Neural cell (in vitro differentiated cells): Measurements from ENCODE around the gene PARVG. TPM values are rescaled to one million over a fixed set of nuclear protein-coding genes. Genes with fewer than 3 reads are reported as not detected.

ENCODE experiments used
- H2AFZ ChIP-seq: fragments of 200-600, 300-800 bp; sonication (generic), shearing (Covaris generic); 2 replicates; pipeline ENCODE4 v1.6.0; 2014; ENCODE audit warnings: low read depth, mild to moderate bottlenecking, antibody characterized with exemption, low read length, moderate library complexity
- H3F3A ChIP-seq: fragments of 200-600 bp; shearing (Covaris generic); 2 replicates; pipeline ENCODE4 v1.6.1; 2016; ENCODE audit warnings: mild to moderate bottlenecking, moderate library complexity, mixed read lengths, antibody characterized with exemption, low read length; ENCODE audit not compliant: insufficient read depth, poor library complexity, severe bottlenecking
- H3K27ac ChIP-seq: fragments of 200-600, 300-800 bp; sonication (generic), shearing (Covaris generic); 2 replicates; pipeline ENCODE4 v1.5.1; 2014; ENCODE audit warnings: mild to moderate bottlenecking, low read length, moderate library complexity
- H3K27me3 ChIP-seq: fragments of 300-800, 200-600 bp; sonication (generic), shearing (Covaris generic); 2 replicates; pipeline ENCODE4 v1.6.0; 2014; ENCODE audit warnings: mild to moderate bottlenecking, low read depth, low read length, moderate library complexity; ENCODE audit not compliant: insufficient read depth
- H3K36me3 ChIP-seq: fragments of 300-800, 200-600 bp; sonication (generic), shearing (Covaris generic); 2 replicates; pipeline ENCODE4 v1.5.1; 2014; ENCODE audit warnings: mild to moderate bottlenecking, antibody characterized with exemption, low read length, moderate library complexity; ENCODE audit not compliant: insufficient read depth
- H3K4me2 ChIP-seq: fragments of 300-800, 200-600 bp; sonication (generic), shearing (Covaris generic); 2 replicates; pipeline ENCODE4 v1.6.0; 2014; ENCODE audit warnings: mild to moderate bottlenecking, low read length
- H3K4me3 ChIP-seq: fragments of 300-800, 200-600 bp; sonication (generic), shearing (Covaris generic); 2 replicates; pipeline ENCODE4 v1.5.1; 2014; ENCODE audit warnings: mild to moderate bottlenecking, low read length, moderate library complexity
- H3K79me2 ChIP-seq: fragments of 200-600 bp; shearing (Covaris generic); replicated peaks from 2 replicates; pipeline ENCODE4 v1.6.0; 2014; ENCODE audit warnings: mild to moderate bottlenecking, low read length, moderate library complexity; ENCODE audit not compliant: insufficient read depth
- H3K9ac ChIP-seq: fragments of 300-800, 200-600 bp; sonication (generic), shearing (Covaris generic); 2 replicates; pipeline ENCODE4 v1.6.1; 2016; ENCODE audit warnings: mild to moderate bottlenecking, low read length, mixed read lengths
- H3K9me2 ChIP-seq: fragments of 200-600 bp; shearing (Covaris generic); 2 replicates; pipeline ENCODE4 v1.6.1; 2016; ENCODE audit warnings: mild to moderate bottlenecking, low read length, mixed read lengths; ENCODE audit not compliant: insufficient read depth
- H3K9me3 ChIP-seq: fragments of 200-600, 300-800 bp; sonication (generic), shearing (Covaris generic); 2 replicates; pipeline ENCODE4 v1.6.1; 2016; ENCODE audit warnings: mild to moderate bottlenecking, mixed run types, low read length, moderate library complexity, mixed read lengths
- H4K20me1 ChIP-seq: fragments of 200-600 bp; shearing (Covaris generic); 2 replicates; pipeline ENCODE4 v1.6.1; 2016; ENCODE audit warnings: mild to moderate bottlenecking, mixed run types; ENCODE audit not compliant: insufficient read depth
- EP300 ChIP-seq: fragments of 450-650 bp; conservative IDR thresholded peaks from 2 replicates; pipeline ENCODE4 v1.6.1; 2014; ENCODE audit warnings: antibody characterized with exemption, mild to moderate bottlenecking, moderate library complexity; ENCODE audit not compliant: poor library complexity, severe bottlenecking
- EZH2 ChIP-seq: fragments of 200-600, 300-800 bp; shearing (Covaris generic), sonication (generic); IDR thresholded peaks from 2 replicates; pipeline ENCODE4 v1.6.1; 2014; ENCODE audit warnings: antibody characterized with exemption, low read length, borderline replicate concordance, mild to moderate bottlenecking; ENCODE audit not compliant: insufficient read depth, poor library complexity, severe bottlenecking
- MXI1 ChIP-seq: fragments of 450-650 bp; conservative IDR thresholded peaks from 2 replicates; pipeline ENCODE4 v1.6.1; 2014; ENCODE audit warnings: antibody characterized with exemption, mild to moderate bottlenecking; ENCODE audit not compliant: poor library complexity, severe bottlenecking
- POLR2AphosphoS5 ChIP-seq: IDR thresholded peaks from 2 replicates; pipeline ENCODE4 v1.6.1; 2012
- RAD21 ChIP-seq: fragments of 450-650 bp; conservative IDR thresholded peaks from 2 replicates; pipeline ENCODE4 v1.6.1; 2014; ENCODE audit warnings: antibody characterized with exemption, mild to moderate bottlenecking, moderate library complexity
- REST ChIP-seq: IDR thresholded peaks from 2 replicates; pipeline ENCODE4 v1.6.1; 2012; ENCODE audit warnings: borderline replicate concordance
- SMC3 ChIP-seq: fragments of 450-650 bp; conservative IDR thresholded peaks from 2 replicates; pipeline ENCODE4 v1.6.1; 2014; ENCODE audit warnings: antibody characterized with exemption, mild to moderate bottlenecking, moderate library complexity; ENCODE audit not compliant: poor library complexity
- TAF1 ChIP-seq: IDR thresholded peaks from 2 replicates; pipeline ENCODE4 v1.6.1; 2012; ENCODE audit warnings: low read depth
- polyA plus RNA-seq: library from polyadenylated mRNA; depleted of rRNA; stranded (reverse); fragments of >200 nt; gene quantifications from 2 replicates; pipeline ENCODE4 v1.2.3, GENCODE V29; 2014
- TF ChIP-seq, protein P1 (sequence below): fragments of 450-650 bp; IDR thresholded peaks from 2 replicates; pipeline ENCODE4 v1.5.1; 2014; ENCODE audit warnings: antibody characterized with exemption, mild to moderate bottlenecking, moderate library complexity; ENCODE audit not compliant: poor library complexity, severe bottlenecking

Gene PARVG
- polyA plus RNA-seq, 1 donor from 2014 or later: not detected

- no peaks in the 10 kb centered on the region for H3K27me3 ChIP-seq
- no peak overlapping the region for H3K4me3 ChIP-seq
- no peaks in the 10 kb centered on the region for H3K9me2 ChIP-seq
- H3K9me3 ChIP-seq: no peaks in the 10 kb centered on the region
- H3K4me2 ChIP-seq: no peak overlapping the region
- no peak overlapping the region for H3K27ac ChIP-seq
- no peak for TF ChIP-seq EP300
- TF ChIP-seq TAF1: no peak
- no peak for TF ChIP-seq POLR2AphosphoS5
- TF ChIP-seq RAD21: no peak
- H4K20me1 ChIP-seq: no peaks in the 10 kb centered on the region
- H3K36me3 ChIP-seq: no peaks in the 10 kb centered on the region
- no peaks in the 10 kb centered on the region for H3K79me2 ChIP-seq
- no peaks in the 10 kb centered on the region for H3F3A ChIP-seq
- H3K9ac ChIP-seq: no peak overlapping the region
- H2AFZ ChIP-seq: no peak overlapping the region
These were observed 3.3 kb downstream of the PARVG start for GRCh38 chr22:44184006-44184405.

GRCh38 chr22:44185237-44186120, 4.8 kb downstream of the PARVG start:
- H3K9me2 ChIP-seq: no peaks in the 10 kb centered on the region
- H4K20me1 ChIP-seq: no peaks in the 10 kb centered on the region
- H3K9ac ChIP-seq: no peak overlapping the region
- H3K27me3 ChIP-seq: no peaks in the 10 kb centered on the region
- no peak overlapping the region for H3K27ac ChIP-seq
- H3K4me3 ChIP-seq: no peak overlapping the region
- H3K9me3 ChIP-seq: no peaks in the 10 kb centered on the region
- no peak overlapping the region for H2AFZ ChIP-seq
- H3K36me3 ChIP-seq: no peaks in the 10 kb centered on the region
- H3K4me2 ChIP-seq: no peak overlapping the region
- no peaks in the 10 kb centered on the region for H3K79me2 ChIP-seq
- TF ChIP-seq SMC3 (no peak), REST (no peak), TAF1 (no peak), RAD21 (no peak), POLR2AphosphoS5 (no peak)
- TF ChIP-seq, protein P1, sequence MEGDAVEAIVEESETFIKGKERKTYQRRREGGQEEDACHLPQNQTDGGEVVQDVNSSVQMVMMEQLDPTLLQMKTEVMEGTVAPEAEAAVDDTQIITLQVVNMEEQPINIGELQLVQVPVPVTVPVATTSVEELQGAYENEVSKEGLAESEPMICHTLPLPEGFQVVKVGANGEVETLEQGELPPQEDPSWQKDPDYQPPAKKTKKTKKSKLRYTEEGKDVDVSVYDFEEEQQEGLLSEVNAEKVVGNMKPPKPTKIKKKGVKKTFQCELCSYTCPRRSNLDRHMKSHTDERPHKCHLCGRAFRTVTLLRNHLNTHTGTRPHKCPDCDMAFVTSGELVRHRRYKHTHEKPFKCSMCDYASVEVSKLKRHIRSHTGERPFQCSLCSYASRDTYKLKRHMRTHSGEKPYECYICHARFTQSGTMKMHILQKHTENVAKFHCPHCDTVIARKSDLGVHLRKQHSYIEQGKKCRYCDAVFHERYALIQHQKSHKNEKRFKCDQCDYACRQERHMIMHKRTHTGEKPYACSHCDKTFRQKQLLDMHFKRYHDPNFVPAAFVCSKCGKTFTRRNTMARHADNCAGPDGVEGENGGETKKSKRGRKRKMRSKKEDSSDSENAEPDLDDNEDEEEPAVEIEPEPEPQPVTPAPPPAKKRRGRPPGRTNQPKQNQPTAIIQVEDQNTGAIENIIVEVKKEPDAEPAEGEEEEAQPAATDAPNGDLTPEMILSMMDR: no peak
- H3F3A ChIP-seq: no peaks in the 10 kb centered on the region

- no peaks in the 10 kb centered on the region for H3K9me3 ChIP-seq
- no peak overlapping the region for H3K9ac ChIP-seq
- no peak overlapping the region for H3K4me2 ChIP-seq
- H3F3A ChIP-seq: no peaks in the 10 kb centered on the region
- H3K9me2 ChIP-seq: no peaks in the 10 kb centered on the region
- H3K27me3 ChIP-seq: no peaks in the 10 kb centered on the region
- H3K79me2 ChIP-seq: no peaks in the 10 kb centered on the region
- H3K4me3 ChIP-seq: no peak overlapping the region
- H4K20me1 ChIP-seq: no peaks in the 10 kb centered on the region
- H3K36me3 ChIP-seq: no peaks in the 10 kb centered on the region
- H3K27ac ChIP-seq: no peak overlapping the region
- no peak overlapping the region for H2AFZ ChIP-seq
- TF ChIP-seq MXI1 (no peak), EP300 (no peak), RAD21 (no peak), SMC3 (no peak), POLR2AphosphoS5 (no peak), EZH2 (no peak), TAF1 (no peak)
- TF ChIP-seq, protein P1: no peak
These were observed 5.4 kb downstream of the PARVG start for GRCh38 chr22:44186121-44186510.
